Measurements from ENCODE around the gene BCL3. TPM values are rescaled to one million over a fixed set of nuclear protein-coding genes. Genes with fewer than 3 reads are reported as not detected.
A peak's percentile ranks its signal among the peaks of the same experiment; 100 is the strongest.
"Not testable (repeated sequence)": the region's sequence is repeated elsewhere in the genome, so short reads cannot be mapped to it uniquely, and the experiment has no call there.

The BCL3 gene
- total RNA-seq, 1 experiment from 2014 or later, result 2.2 TPM

- H4K5ac ChIP-seq (ENCODE audit: insufficient read length, low read depth, low read length), result no peak overlapping the region
- H4K8ac ChIP-seq (replicated peaks; ENCODE audit: insufficient read length, low read depth, low read length), result no peak overlapping the region
- peaks cover 2% of the 10 kb centered on the region for H4K20me1 ChIP-seq (ENCODE audit: control insufficient read depth, insufficient read depth, insufficient read length)
- H3K14ac ChIP-seq (ENCODE audit: insufficient read depth, low read length), result no peak overlapping the region
- no peak overlapping the region for H3K23ac ChIP-seq (ENCODE audit: insufficient read length, low read depth, low read length)
- Mint-ChIP-seq H3K36me3 (ENCODE audit: insufficient read depth in 1 of 3, low read depth in 3 of 3) (peaks cover 2 to 5% (median 3%) of the 10 kb centered on the region in 3 experiments; a peak in 3 of 7 replicates), H3K27me3 (ENCODE audit: low read depth) (peaks cover 39% of the 10 kb centered on the region), H3K9me3 (peaks cover 9 to 11% of the 10 kb centered on the region in 2 experiments), H3K27ac (peak overlapping the region in 1 of 3 experiments; percentile 61; a peak in 1 of 7 replicates), H3K4me1 (peaks cover 3% of the 10 kb centered on the region in 2 experiments), H3K4me3 (peak overlapping the region in 1 of 2 experiments; percentile 14; a peak in 2 of 5 replicates)
- no peak overlapping the region for H2AK5ac ChIP-seq (ENCODE audit: insufficient read length, low read length)
- H3K56ac ChIP-seq (ENCODE audit: insufficient read length, low read depth, low read length), result no peak overlapping the region
- H3K18ac ChIP-seq (ENCODE audit: insufficient read length, low read depth, low read length), result no peak overlapping the region
- H2BK5ac ChIP-seq (ENCODE audit: insufficient read length, low read length), result no peak overlapping the region
- no peak overlapping the region for H3K4me2 ChIP-seq (ENCODE audit: insufficient read depth, insufficient read length, low read length)
- H3K4ac ChIP-seq (ENCODE audit: low read depth, low read length), result no peak overlapping the region
- no peak overlapping the region for H2BK15ac ChIP-seq (ENCODE audit: low read depth, low read length)
- H3T11ph ChIP-seq (ENCODE audit: low read length), result no peak overlapping the region
- H2BK20ac ChIP-seq (ENCODE audit: low read depth, low read length, poor library complexity, severe bottlenecking), result no peak overlapping the region
- WGBS (ENCODE audit: extremely low coverage, insufficient read length, low lambda C conversion rate), result no CpG with 5 or more reads among the region's 15 CpGs
- no peak overlapping the region for H2BK12ac ChIP-seq (ENCODE audit: insufficient read length, low read depth, low read length)
- no peaks in the 10 kb centered on the region; the same call in 1 of the 2 replicates for H3K27me3 ChIP-seq (ENCODE audit: insufficient read depth, low read length)
- DNase-seq, result peak; percentile 97
- no peak overlapping the region for H3K27ac ChIP-seq (ENCODE audit: insufficient read length, low read depth, low read length)
- no peaks in the 10 kb centered on the region for H3K79me2 ChIP-seq (ENCODE audit: insufficient read depth, low read length)
- H2AFZ ChIP-seq (ENCODE audit: low read length), result no peak overlapping the region
- no peak overlapping the region for H4K91ac ChIP-seq (ENCODE audit: insufficient read length, low read depth, low read length)
- H3K79me1 ChIP-seq (ENCODE audit: insufficient read depth, low read depth, low read length, poor library complexity, severe bottlenecking), result no peaks in the 10 kb centered on the region
- H3K4me1 ChIP-seq (ENCODE audit: insufficient read depth, low read length), result no peaks in the 10 kb centered on the region; the same call in 1 of the 2 replicates
- H3K9ac ChIP-seq (ENCODE audit: extremely low read depth, insufficient read length, low read length), result no peak overlapping the region
- no peaks in the 10 kb centered on the region for H3K9me3 ChIP-seq (ENCODE audit: control insufficient read depth, low read depth, low read length)
- H3K23me2 ChIP-seq (ENCODE audit: insufficient read length, low read depth, low read length, poor library complexity, severe bottlenecking), result no peaks in the 10 kb centered on the region
- H2BK120ac ChIP-seq (ENCODE audit: low read depth, low read length, poor library complexity, severe bottlenecking), result no peak overlapping the region
- TF ChIP-seq CTCF (conservative IDR thresholded peaks at IDR 0.05), result peak; percentile 94
Observed at GRCh38 chr19:44770550-44771257, 22.2 kb downstream of the BCL3 start.

GRCh38 chr19:44772144-44772543, 23.6 kb downstream of the BCL3 start:
- H3K9ac ChIP-seq (ENCODE audit: extremely low read depth, insufficient read length, low read length); H3K4me1 ChIP-seq (ENCODE audit: insufficient read depth, low read length); H2AK5ac ChIP-seq (ENCODE audit: insufficient read length, low read length); H3K4ac ChIP-seq (ENCODE audit: low read depth, low read length); H2BK12ac ChIP-seq (ENCODE audit: insufficient read length, low read depth, low read length); H2BK120ac ChIP-seq (ENCODE audit: low read depth, low read length, poor library complexity, severe bottlenecking); H2BK20ac ChIP-seq (ENCODE audit: low read depth, low read length, poor library complexity, severe bottlenecking); H3K18ac ChIP-seq (ENCODE audit: insufficient read length, low read depth, low read length); H3K23me2 ChIP-seq (ENCODE audit: insufficient read length, low read depth, low read length, poor library complexity, severe bottlenecking); H3K4me3 Mint-ChIP-seq; DNase-seq; H2BK15ac ChIP-seq (ENCODE audit: low read depth, low read length); H4K5ac ChIP-seq (ENCODE audit: insufficient read length, low read depth, low read length); H3K79me1 ChIP-seq (ENCODE audit: insufficient read depth, low read depth, low read length, poor library complexity, severe bottlenecking); H3K56ac ChIP-seq (ENCODE audit: insufficient read length, low read depth, low read length); H3K79me2 ChIP-seq (ENCODE audit: insufficient read depth, low read length); H3K4me2 ChIP-seq (ENCODE audit: insufficient read depth, insufficient read length, low read length); H3T11ph ChIP-seq (ENCODE audit: low read length); H4K91ac ChIP-seq (ENCODE audit: insufficient read length, low read depth, low read length); H3K27ac ChIP-seq (ENCODE audit: insufficient read length, low read depth, low read length); H3K9me3 ChIP-seq (ENCODE audit: control insufficient read depth, low read depth, low read length); H4K20me1 ChIP-seq (ENCODE audit: control insufficient read depth, insufficient read depth, insufficient read length); H3K14ac ChIP-seq (ENCODE audit: insufficient read depth, low read length); H2AFZ ChIP-seq (ENCODE audit: low read length); H3K27ac Mint-ChIP-seq; H2BK5ac ChIP-seq (ENCODE audit: insufficient read length, low read length); H3K36me3 Mint-ChIP-seq (ENCODE audit: insufficient read depth in 1 of 3, low read depth in 3 of 3); H3K23ac ChIP-seq (ENCODE audit: insufficient read length, low read depth, low read length); H4K8ac ChIP-seq (replicated peaks; ENCODE audit: insufficient read length, low read depth, low read length); H3K27me3 ChIP-seq (ENCODE audit: insufficient read depth, low read length): not testable (repeated sequence)
- Mint-ChIP-seq H3K9me3 (peaks cover 9 to 11% of the 10 kb centered on the region in 2 experiments), H3K4me1 (peaks cover 6 to 10% of the 10 kb centered on the region in 2 experiments), H3K27me3 (ENCODE audit: low read depth) (peaks cover 41% of the 10 kb centered on the region)
- no CpG with 5 or more reads among the region's 18 CpGs for WGBS (ENCODE audit: extremely low coverage, insufficient read length, low lambda C conversion rate)

Measured in H9 (cell line).